Measurements from ENCODE around the gene DRC3.

DNA sequence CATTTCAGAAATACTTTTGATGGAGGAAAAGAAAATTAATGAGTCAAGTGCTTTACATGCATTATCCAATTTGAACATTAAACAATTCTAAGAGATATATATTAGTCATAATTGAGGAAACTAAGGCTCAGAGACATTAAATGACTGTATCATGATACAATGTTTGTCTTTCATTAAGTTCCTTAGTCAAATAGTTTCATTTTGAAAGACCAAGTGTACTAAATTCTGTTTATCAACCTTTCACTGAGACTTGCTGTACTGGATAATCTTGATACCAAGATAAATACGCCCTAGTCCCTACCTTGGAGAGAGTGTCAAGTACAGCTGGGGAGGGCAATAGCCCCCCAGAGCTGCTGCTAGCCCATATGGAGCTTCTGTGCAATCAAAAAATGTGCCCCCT, 24.7 kb upstream of the DRC3 start:
- TF ChIP-seq, protein P1, sequence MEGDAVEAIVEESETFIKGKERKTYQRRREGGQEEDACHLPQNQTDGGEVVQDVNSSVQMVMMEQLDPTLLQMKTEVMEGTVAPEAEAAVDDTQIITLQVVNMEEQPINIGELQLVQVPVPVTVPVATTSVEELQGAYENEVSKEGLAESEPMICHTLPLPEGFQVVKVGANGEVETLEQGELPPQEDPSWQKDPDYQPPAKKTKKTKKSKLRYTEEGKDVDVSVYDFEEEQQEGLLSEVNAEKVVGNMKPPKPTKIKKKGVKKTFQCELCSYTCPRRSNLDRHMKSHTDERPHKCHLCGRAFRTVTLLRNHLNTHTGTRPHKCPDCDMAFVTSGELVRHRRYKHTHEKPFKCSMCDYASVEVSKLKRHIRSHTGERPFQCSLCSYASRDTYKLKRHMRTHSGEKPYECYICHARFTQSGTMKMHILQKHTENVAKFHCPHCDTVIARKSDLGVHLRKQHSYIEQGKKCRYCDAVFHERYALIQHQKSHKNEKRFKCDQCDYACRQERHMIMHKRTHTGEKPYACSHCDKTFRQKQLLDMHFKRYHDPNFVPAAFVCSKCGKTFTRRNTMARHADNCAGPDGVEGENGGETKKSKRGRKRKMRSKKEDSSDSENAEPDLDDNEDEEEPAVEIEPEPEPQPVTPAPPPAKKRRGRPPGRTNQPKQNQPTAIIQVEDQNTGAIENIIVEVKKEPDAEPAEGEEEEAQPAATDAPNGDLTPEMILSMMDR (IDR thresholded peaks at IDR 0.05 in 2 of 3, conservative IDR thresholded peaks at IDR 0.05 in 1 of 3; ENCODE audit: borderline replicate concordance in 1 of 3, insufficient read depth in 1 of 3, low read depth in 2 of 3, low read length in 2 of 3), result no peak
- no peak for TF ChIP-seq EZH2phosphoT487 (IDR thresholded peaks at IDR 0.05; ENCODE audit: borderline replicate concordance)
- no peak for TF ChIP-seq EZH2 (IDR thresholded peaks at IDR 0.05)

Measured in HCT116 (cell line).